ENCODE results near the gene CBFB. TPM values are rescaled to one million over a fixed set of nuclear protein-coding genes. Genes with fewer than 3 reads are reported as not detected.

Gene CBFB
- total and polyA plus RNA-seq, 2 of the 13 experiments (the other 11 are each of a cell fraction or from before 2014, with no cell fraction given): 22.1 to 70.8 TPM

DNA sequence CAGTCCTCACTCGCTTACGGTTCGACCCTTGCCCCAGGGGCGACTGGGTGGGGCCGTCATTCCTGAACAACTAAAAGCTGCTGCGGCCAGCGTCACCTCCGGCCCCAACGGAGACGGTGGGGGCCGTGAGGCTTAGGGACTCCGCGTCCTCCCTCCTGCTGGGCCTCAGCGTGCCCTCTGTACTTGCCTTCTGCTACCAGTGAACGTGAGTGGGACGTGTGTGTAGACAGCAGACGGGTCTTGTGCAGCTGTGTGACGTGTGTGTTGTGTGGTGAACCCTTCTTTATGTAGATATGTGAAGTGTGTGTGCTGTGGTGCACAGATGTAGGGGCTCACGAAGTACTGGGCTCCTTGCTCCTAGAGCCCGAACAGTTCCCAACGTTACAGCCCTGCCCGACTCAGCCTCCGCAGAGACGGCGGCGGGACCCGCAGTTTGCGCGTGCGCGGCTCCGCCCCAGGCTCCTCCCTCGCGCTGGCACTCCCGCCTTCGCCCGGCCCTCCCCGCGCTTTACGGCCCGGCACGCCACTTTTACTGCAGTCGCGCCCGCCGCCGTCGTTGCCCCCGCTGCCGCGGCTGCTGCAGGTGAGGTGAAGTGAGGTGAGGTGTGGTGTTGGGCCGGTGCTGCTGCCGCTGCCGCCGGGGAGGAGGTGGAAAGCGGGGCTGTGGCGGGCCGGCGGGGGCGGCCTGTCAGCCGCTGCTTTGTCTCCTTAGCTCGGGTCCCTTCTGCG lies 80.6 kb downstream of the CBFB start, which contains the start of gene PHAF1 (continued):
- TF ChIP-seq, protein P1, sequence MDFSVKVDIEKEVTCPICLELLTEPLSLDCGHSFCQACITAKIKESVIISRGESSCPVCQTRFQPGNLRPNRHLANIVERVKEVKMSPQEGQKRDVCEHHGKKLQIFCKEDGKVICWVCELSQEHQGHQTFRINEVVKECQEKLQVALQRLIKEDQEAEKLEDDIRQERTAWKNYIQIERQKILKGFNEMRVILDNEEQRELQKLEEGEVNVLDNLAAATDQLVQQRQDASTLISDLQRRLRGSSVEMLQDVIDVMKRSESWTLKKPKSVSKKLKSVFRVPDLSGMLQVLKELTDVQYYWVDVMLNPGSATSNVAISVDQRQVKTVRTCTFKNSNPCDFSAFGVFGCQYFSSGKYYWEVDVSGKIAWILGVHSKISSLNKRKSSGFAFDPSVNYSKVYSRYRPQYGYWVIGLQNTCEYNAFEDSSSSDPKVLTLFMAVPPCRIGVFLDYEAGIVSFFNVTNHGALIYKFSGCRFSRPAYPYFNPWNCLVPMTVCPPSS (IDR thresholded peaks at IDR 0.05): no peak
- TF ChIP-seq, protein P2, sequence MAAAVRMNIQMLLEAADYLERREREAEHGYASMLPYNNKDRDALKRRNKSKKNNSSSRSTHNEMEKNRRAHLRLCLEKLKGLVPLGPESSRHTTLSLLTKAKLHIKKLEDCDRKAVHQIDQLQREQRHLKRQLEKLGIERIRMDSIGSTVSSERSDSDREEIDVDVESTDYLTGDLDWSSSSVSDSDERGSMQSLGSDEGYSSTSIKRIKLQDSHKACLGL (CRISPR knock-in tag; IDR thresholded peaks at IDR 0.05): peak; percentile 66
- peak; percentile 48; the same call in 1 of the 2 replicates for TF ChIP-seq HNF4G (IDR thresholded peaks at IDR 0.05; ENCODE audit: borderline replicate concordance, low read depth, low read length)
- peak; percentile 68; the same call in 1 of the 2 replicates for TF ChIP-seq HNF4G (CRISPR knock-in tag; IDR thresholded peaks at IDR 0.05; ENCODE audit: borderline replicate concordance, low read depth)
- peak; percentile 70; the same call in 1 of the 2 replicates for TF ChIP-seq ARID2 (CRISPR knock-in tag; IDR thresholded peaks at IDR 0.05; ENCODE audit: borderline replicate concordance)
- peak; percentile 91; the same call in 1 of the 2 replicates for TF ChIP-seq TBX2 (CRISPR knock-in tag; IDR thresholded peaks at IDR 0.05; ENCODE audit: borderline replicate concordance)
- TF ChIP-seq ZNF207 (IDR thresholded peaks at IDR 0.05; ENCODE audit: borderline replicate concordance): 0 out of 2 replicates have a peak, but pooled peaks have one; percentile 60
- TF ChIP-seq ZNF878 (CRISPR knock-in tag; IDR thresholded peaks at IDR 0.05): no peak
- TF ChIP-seq, protein P3, sequence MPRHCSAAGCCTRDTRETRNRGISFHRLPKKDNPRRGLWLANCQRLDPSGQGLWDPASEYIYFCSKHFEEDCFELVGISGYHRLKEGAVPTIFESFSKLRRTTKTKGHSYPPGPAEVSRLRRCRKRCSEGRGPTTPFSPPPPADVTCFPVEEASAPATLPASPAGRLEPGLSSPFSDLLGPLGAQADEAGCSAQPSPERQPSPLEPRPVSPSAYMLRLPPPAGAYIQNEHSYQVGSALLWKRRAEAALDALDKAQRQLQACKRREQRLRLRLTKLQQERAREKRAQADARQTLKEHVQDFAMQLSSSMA (CRISPR knock-in tag; IDR thresholded peaks at IDR 0.05): 0 out of 2 replicates have a peak, but pooled peaks have one; percentile 63
- peak; percentile 94; the same call in 1 of the 2 replicates for TF ChIP-seq ZNF839 (CRISPR knock-in tag; IDR thresholded peaks at IDR 0.05; ENCODE audit: borderline replicate concordance)
- TF ChIP-seq CHD4 (IDR thresholded peaks at IDR 0.05; ENCODE audit: borderline replicate concordance, low read length): no peak; the same call in 1 of the 2 replicates
- 0 out of 2 replicates have a peak, but pooled peaks have one; percentile 85 for TF ChIP-seq ATRX (CRISPR knock-in tag; IDR thresholded peaks at IDR 0.05; ENCODE audit: borderline replicate concordance)
- TF ChIP-seq ZSCAN12 (CRISPR knock-in tag; IDR thresholded peaks at IDR 0.05): peak; percentile 86; the same call in 1 of the 2 replicates
- TF ChIP-seq CC2D1A (CRISPR knock-in tag; IDR thresholded peaks at IDR 0.05): no peak; the same call in 1 of the 2 replicates
- no peak for TF ChIP-seq NFE2L2 (IDR thresholded peaks at IDR 0.05; ENCODE audit: low read length)
- TF ChIP-seq, protein P4, sequence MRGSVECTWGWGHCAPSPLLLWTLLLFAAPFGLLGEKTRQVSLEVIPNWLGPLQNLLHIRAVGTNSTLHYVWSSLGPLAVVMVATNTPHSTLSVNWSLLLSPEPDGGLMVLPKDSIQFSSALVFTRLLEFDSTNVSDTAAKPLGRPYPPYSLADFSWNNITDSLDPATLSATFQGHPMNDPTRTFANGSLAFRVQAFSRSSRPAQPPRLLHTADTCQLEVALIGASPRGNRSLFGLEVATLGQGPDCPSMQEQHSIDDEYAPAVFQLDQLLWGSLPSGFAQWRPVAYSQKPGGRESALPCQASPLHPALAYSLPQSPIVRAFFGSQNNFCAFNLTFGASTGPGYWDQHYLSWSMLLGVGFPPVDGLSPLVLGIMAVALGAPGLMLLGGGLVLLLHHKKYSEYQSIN (CRISPR knock-in tag; IDR thresholded peaks at IDR 0.05; ENCODE audit: borderline replicate concordance): no peak
- TF ChIP-seq, protein P5, sequence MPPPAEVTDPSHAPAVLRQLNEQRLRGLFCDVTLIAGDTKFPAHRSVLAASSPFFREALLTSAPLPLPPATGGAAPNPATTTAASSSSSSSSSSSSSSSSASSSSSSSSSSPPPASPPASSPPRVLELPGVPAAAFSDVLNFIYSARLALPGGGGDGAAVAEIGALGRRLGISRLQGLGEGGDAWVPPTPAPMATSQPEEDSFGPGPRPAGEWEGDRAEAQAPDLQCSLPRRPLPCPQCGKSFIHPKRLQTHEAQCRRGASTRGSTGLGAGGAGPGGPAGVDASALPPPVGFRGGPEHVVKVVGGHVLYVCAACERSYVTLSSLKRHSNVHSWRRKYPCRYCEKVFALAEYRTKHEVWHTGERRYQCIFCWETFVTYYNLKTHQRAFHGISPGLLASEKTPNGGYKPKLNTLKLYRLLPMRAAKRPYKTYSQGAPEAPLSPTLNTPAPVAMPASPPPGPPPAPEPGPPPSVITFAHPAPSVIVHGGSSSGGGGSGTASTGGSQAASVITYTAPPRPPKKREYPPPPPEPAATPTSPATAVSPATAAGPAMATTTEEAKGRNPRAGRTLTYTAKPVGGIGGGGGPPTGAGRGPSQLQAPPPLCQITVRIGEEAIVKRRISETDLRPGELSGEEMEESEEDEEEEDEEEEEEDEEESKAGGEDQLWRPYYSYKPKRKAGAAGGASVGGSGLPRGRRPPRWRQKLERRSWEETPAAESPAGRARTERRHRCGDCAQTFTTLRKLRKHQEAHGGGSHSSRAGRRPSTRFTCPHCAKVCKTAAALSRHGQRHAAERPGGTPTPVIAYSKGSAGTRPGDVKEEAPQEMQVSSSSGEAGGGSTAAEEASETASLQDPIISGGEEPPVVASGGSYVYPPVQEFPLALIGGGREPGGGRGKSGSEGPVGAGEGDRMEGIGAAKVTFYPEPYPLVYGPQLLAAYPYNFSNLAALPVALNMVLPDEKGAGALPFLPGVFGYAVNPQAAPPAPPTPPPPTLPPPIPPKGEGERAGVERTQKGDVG (CRISPR knock-in tag; IDR thresholded peaks at IDR 0.05; ENCODE audit: borderline replicate concordance): peak; percentile 73; the same call in 1 of the 2 replicates
- TF ChIP-seq THAP11 (CRISPR knock-in tag; IDR thresholded peaks at IDR 0.05): peak; percentile 93
- 0 out of 2 replicates have a peak, but pooled peaks have one; percentile 71 for TF ChIP-seq NPAS2 (CRISPR knock-in tag; IDR thresholded peaks at IDR 0.05; ENCODE audit: borderline replicate concordance)
- TF ChIP-seq ZNF383 (CRISPR knock-in tag; IDR thresholded peaks at IDR 0.05; ENCODE audit: borderline replicate concordance): peak; percentile 18; the same call in 1 of the 2 replicates
- peak; percentile 55; the same call in 1 of the 2 replicates for TF ChIP-seq ZBTB20 (CRISPR knock-in tag; IDR thresholded peaks at IDR 0.05; ENCODE audit: borderline replicate concordance, low read depth)
- TF ChIP-seq ZNF619 (CRISPR knock-in tag; IDR thresholded peaks at IDR 0.05): peak; percentile 97
